ENCODE results near the gene LHX3.
"Not testable (repeated sequence)": the region's sequence is repeated elsewhere in the genome, so short reads cannot be mapped to it uniquely, and the experiment has no call there.

Gene LHX3

DNA sequence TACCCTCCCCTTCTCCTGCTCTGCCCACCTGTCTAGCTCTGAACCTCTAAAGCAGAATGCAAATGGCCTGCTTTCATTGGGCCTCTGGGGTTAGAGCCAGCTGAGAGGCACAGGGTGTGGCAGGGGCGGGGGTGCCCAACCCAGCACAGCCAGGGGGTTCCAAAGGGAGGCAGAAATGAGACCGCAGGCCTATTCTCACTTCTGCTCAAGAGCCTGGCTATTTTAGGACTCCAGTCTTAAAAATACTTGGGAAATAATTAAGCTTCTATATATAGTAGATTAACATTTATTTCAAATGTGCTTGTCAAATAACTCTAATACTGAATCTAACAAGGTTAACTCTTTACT, 35.0 kb upstream of the LHX3 start:
- no peaks in the 10 kb centered on the region for H3K27me3 ChIP-seq
- no peak overlapping the region for H3K27ac ChIP-seq
- H3K4me1 ChIP-seq (ENCODE audit: control insufficient read depth in 1 of 2, insufficient read depth in 1 of 2, low read depth in 1 of 2, low read length in 1 of 2): peaks cover 8% of the 10 kb centered on the region in 2 experiments
- H3K36me3 ChIP-seq: no peaks in the 10 kb centered on the region
- TF ChIP-seq, protein P1, sequence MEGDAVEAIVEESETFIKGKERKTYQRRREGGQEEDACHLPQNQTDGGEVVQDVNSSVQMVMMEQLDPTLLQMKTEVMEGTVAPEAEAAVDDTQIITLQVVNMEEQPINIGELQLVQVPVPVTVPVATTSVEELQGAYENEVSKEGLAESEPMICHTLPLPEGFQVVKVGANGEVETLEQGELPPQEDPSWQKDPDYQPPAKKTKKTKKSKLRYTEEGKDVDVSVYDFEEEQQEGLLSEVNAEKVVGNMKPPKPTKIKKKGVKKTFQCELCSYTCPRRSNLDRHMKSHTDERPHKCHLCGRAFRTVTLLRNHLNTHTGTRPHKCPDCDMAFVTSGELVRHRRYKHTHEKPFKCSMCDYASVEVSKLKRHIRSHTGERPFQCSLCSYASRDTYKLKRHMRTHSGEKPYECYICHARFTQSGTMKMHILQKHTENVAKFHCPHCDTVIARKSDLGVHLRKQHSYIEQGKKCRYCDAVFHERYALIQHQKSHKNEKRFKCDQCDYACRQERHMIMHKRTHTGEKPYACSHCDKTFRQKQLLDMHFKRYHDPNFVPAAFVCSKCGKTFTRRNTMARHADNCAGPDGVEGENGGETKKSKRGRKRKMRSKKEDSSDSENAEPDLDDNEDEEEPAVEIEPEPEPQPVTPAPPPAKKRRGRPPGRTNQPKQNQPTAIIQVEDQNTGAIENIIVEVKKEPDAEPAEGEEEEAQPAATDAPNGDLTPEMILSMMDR (IDR thresholded peaks at IDR 0.05): no peak
- H3K9me3 ChIP-seq: no peaks in the 10 kb centered on the region
- no peak overlapping the region for H3K4me3 ChIP-seq (ENCODE audit: low read depth in 1 of 2, low read length in 1 of 2)

DNA sequence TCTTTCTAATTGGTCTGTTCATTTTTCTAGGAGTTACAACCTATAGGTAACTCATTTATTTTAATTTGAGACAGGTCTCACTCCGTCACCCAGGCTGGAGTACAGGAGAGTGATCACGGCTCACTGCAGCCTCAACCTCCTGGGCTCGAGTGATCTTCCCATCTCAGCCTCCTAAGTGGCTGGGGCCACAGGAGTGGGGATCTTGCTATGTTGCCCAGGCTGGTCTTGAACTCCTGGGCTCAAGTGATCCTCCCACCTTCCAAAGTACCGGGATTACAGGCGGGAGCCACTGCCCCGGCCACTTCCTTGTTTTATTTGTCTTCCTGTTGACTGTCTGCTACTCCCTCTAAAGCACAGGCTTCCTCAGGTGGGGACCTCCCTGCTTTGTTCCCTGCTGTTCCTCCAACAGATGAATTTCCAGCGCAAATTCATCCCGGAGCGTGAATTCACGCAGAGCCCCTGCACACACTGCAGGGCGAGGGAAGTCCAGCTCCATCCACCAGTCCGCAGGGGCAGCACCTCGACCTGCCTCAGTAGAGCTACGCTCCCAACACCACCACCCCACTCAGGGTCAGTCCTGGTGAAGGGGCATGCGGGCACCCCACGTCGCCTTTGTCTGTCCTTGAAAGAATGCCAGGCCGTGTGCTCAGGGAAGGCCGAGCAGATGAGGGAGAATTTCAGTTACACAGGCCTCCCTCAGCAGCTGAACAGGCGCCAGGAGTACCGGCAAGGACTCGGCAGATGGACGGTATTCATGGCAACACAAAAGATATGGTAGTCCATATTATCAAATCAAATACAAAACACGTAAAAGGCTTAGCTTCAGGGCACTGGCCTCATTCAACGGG, 34.4 kb upstream of the LHX3 start:
- Histone ChIP-seq H3K4me1 (ENCODE audit: control insufficient read depth in 1 of 2, insufficient read depth in 1 of 2, low read depth in 1 of 2, low read length in 1 of 2) (peaks cover 2 to 3% of the 10 kb centered on the region in 2 experiments), H3K27me3 (no peaks in the 10 kb centered on the region), H3K4me3 (ENCODE audit: low read depth in 1 of 2, low read length in 1 of 2) (no peak overlapping the region), H3K36me3 (no peaks in the 10 kb centered on the region), H3K27ac (no peak overlapping the region), H3K9me3 (no peaks in the 10 kb centered on the region)
- TF ChIP-seq, protein P1 (IDR thresholded peaks at IDR 0.05): no peak

DNA sequence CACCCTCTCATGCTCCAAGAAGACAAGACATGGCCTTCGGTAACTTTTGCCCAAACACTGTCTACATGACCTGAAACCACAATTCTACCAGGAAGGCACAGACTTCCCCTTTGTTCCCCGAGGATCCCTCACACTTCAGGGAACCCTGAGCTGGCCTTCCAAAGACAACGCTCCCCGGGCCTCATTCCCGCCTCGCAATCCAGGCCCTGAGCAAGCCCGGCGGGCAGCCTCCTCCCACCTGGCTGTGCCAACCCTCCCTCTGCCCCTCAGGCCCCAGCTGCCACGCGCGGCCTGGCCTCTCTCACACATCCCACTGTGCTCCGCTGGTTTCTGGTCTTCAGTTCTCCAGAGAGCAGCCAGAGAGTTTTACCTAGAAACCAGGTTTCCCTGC, 33.4 kb upstream of the LHX3 start:
- Histone ChIP-seq H3K9me3 (no peaks in the 10 kb centered on the region), H3K4me3 (ENCODE audit: low read depth in 1 of 2, low read length in 1 of 2) (no peak overlapping the region), H3K27ac (no peak overlapping the region), H3K27me3 (no peaks in the 10 kb centered on the region), H3K4me1 (ENCODE audit: control insufficient read depth in 1 of 2, insufficient read depth in 1 of 2, low read depth in 1 of 2, low read length in 1 of 2) (peaks cover under 1 to 6% of the 10 kb centered on the region in 2 experiments), H3K36me3 (no peaks in the 10 kb centered on the region)
- TF ChIP-seq, protein P1 (IDR thresholded peaks at IDR 0.05): no peak

DNA sequence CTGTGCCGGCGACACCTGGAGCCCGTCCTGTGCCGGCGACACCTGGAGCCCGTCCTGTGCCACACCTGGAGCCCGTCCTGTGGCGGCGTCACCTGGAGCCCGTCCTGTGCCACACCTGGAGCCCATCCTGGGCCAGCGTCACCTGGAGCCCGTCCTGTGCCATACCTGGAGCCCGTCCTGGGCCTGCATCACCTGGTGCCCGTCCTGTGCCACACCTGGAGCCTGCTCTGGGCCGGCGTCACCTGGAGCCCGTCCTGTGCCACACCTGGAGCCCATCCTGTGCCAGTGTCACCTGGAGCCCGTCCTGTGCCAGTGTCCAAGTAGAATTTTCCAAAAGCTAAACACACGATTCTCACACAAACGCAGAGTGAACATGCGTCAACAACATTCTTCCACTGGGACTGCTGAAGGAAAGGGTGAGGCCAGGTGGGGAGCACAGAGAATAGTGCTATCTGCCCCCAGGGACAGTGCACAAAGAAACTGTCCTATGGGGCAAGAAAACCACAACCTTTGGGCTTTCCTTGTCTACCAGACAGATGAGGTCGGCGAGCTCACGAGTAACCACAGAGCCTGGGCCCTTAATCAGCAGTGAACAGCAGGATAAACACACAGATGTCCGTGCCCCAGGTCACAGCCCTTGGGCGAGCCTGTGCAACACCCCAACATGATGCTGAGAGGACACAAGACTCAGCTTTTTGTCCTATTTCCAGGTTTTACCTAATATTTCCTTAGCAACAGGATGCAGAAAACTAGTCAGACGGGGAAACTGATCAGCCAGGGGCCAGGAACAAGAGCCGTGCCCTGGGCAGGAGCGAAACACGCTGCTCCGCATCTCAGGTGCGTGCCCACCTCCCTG, 32.8 kb upstream of the LHX3 start:
- Histone ChIP-seq H3K27ac (no peak overlapping the region), H3K27me3 (no peaks in the 10 kb centered on the region), H3K36me3 (no peaks in the 10 kb centered on the region), H3K4me1 (ENCODE audit: control insufficient read depth in 1 of 2, insufficient read depth in 1 of 2, low read depth in 1 of 2, low read length in 1 of 2) (peaks cover 6 to 12% of the 10 kb centered on the region in 2 experiments), H3K4me3 (ENCODE audit: low read depth in 1 of 2, low read length in 1 of 2) (no peak overlapping the region), H3K9me3 (no peaks in the 10 kb centered on the region)
- TF ChIP-seq, protein P1 (IDR thresholded peaks at IDR 0.05): no peak

- peaks cover 16 to 21% of the 10 kb centered on the region in 2 experiments for H3K4me1 ChIP-seq (ENCODE audit: control insufficient read depth in 1 of 2, insufficient read depth in 1 of 2, low read depth in 1 of 2, low read length in 1 of 2)
- not testable (repeated sequence) for H3K27ac ChIP-seq; H3K9me3 ChIP-seq; H3K27me3 ChIP-seq; H3K36me3 ChIP-seq; H3K4me3 ChIP-seq (ENCODE audit: low read depth in 1 of 2, low read length in 1 of 2)
These were observed 31.8 kb upstream of the LHX3 start for GRCh38 chr9:136236471-136237410.

Data from neutrophil (primary cell).